Measurements from ENCODE around the gene STK32C.
"Not testable (repeated sequence)": the region's sequence is repeated elsewhere in the genome, so short reads cannot be mapped to it uniquely, and the experiment has no call there.

Gene STK32C

GRCh38 chr10:132322586-132323048, 14.9 kb upstream of the STK32C start:
- TF ChIP-seq POLR2A (IDR thresholded peaks at IDR 0.05; ENCODE audit: low read depth, low read length), result no peak
- TF ChIP-seq PAX5 (IDR thresholded peaks at IDR 0.05; ENCODE audit: insufficient read depth, low read length, severe bottlenecking), result no peak
- no peak for TF ChIP-seq SPI1 (IDR thresholded peaks at IDR 0.05; ENCODE audit: low read depth, low read length)
- TF ChIP-seq TAF1 (IDR thresholded peaks at IDR 0.05; ENCODE audit: low read depth, low read length), result no peak
- TF ChIP-seq POLR2AphosphoS5 (IDR thresholded peaks at IDR 0.05; ENCODE audit: low read depth, low read length), result no peak
- no peak for DNase-seq (ENCODE audit: insufficient read length, low spot score)
- no peak for FAIRE-seq

- no peak for FAIRE-seq
- DNase-seq (ENCODE audit: insufficient read length, low spot score), result no peak
These were observed 14.0 kb upstream of the STK32C start for GRCh38 chr10:132321726-132322125.

GRCh38 chr10:132320654-132321469, 13.1 kb upstream of the STK32C start:
- TF ChIP-seq POU2F2 (IDR thresholded peaks at IDR 0.05; ENCODE audit: low read depth, low read length), result no peak
- TF ChIP-seq SPI1 (IDR thresholded peaks at IDR 0.05; ENCODE audit: low read depth, low read length), result no peak
- no peak for TF ChIP-seq TAF1 (IDR thresholded peaks at IDR 0.05; ENCODE audit: low read depth, low read length)
- TF ChIP-seq PAX5 (IDR thresholded peaks at IDR 0.05; ENCODE audit: insufficient read depth, low read length, severe bottlenecking), result no peak
- TF ChIP-seq POLR2AphosphoS5 (IDR thresholded peaks at IDR 0.05; ENCODE audit: low read depth, low read length), result no peak
- no peak for TF ChIP-seq POLR2A (IDR thresholded peaks at IDR 0.05; ENCODE audit: low read depth, low read length)
- DNase-seq (ENCODE audit: insufficient read length, low spot score), result no peak
- FAIRE-seq, result no peak

More at GRCh38 chr10:132321726-132322125, 14.0 kb upstream of the STK32C start:
- no peak for TF ChIP-seq POU2F2 (IDR thresholded peaks at IDR 0.05; ENCODE audit: low read depth, low read length)

- DNase-seq (ENCODE audit: insufficient read length, low spot score) (peak; percentile 65), FAIRE-seq (peak; percentile 99)
- peak; percentile 72 for TF ChIP-seq POU2F2 (IDR thresholded peaks at IDR 0.05; ENCODE audit: low read depth, low read length)
- TF ChIP-seq PAX5 (IDR thresholded peaks at IDR 0.05; ENCODE audit: insufficient read depth, low read length, severe bottlenecking), result peak; percentile 94
- no peak; the same call in 1 of the 2 replicates for TF ChIP-seq POLR2AphosphoS5 (IDR thresholded peaks at IDR 0.05; ENCODE audit: low read depth, low read length)
- no peak for TF ChIP-seq POLR2A (IDR thresholded peaks at IDR 0.05; ENCODE audit: low read depth, low read length)
- TF ChIP-seq SPI1 (IDR thresholded peaks at IDR 0.05; ENCODE audit: low read depth, low read length), result peak; percentile 86
- TF ChIP-seq TAF1 (IDR thresholded peaks at IDR 0.05; ENCODE audit: low read depth, low read length), result no peak
These were observed 12.3 kb upstream of the STK32C start for GRCh38 chr10:132319853-132320653.

GRCh38 chr10:132317477-132317876, 9.7 kb upstream of the STK32C start:
- not testable (repeated sequence) for FAIRE-seq; DNase-seq (ENCODE audit: insufficient read length, low spot score)

GRCh38 chr10:132316133-132316532, 8.4 kb upstream of the STK32C start:
- no peak for DNase-seq (ENCODE audit: insufficient read length, low spot score)
- FAIRE-seq, result no peak
- TF ChIP-seq POU2F2 (IDR thresholded peaks at IDR 0.05; ENCODE audit: low read depth, low read length) (no peak), SPI1 (IDR thresholded peaks at IDR 0.05; ENCODE audit: low read depth, low read length) (no peak), POLR2AphosphoS5 (IDR thresholded peaks at IDR 0.05; ENCODE audit: low read depth, low read length) (no peak), PAX5 (IDR thresholded peaks at IDR 0.05; ENCODE audit: insufficient read depth, low read length, severe bottlenecking) (no peak), POLR2A (IDR thresholded peaks at IDR 0.05; ENCODE audit: low read depth, low read length) (no peak), TAF1 (IDR thresholded peaks at IDR 0.05; ENCODE audit: low read depth, low read length) (no peak)

- not testable (repeated sequence) for FAIRE-seq; DNase-seq (ENCODE audit: insufficient read length, low spot score)
These were observed 7.1 kb upstream of the STK32C start for GRCh38 chr10:132314881-132315280.

GRCh38 chr10:132314336-132314735, 6.6 kb upstream of the STK32C start:
- no peak for DNase-seq (ENCODE audit: insufficient read length, low spot score)
- no peak for FAIRE-seq
- TF ChIP-seq TAF1 (IDR thresholded peaks at IDR 0.05; ENCODE audit: low read depth, low read length), result no peak
- no peak for TF ChIP-seq PAX5 (IDR thresholded peaks at IDR 0.05; ENCODE audit: insufficient read depth, low read length, severe bottlenecking)
- TF ChIP-seq POLR2A (IDR thresholded peaks at IDR 0.05; ENCODE audit: low read depth, low read length), result no peak
- no peak for TF ChIP-seq SPI1 (IDR thresholded peaks at IDR 0.05; ENCODE audit: low read depth, low read length)
- no peak for TF ChIP-seq POU2F2 (IDR thresholded peaks at IDR 0.05; ENCODE audit: low read depth, low read length)
- TF ChIP-seq POLR2AphosphoS5 (IDR thresholded peaks at IDR 0.05; ENCODE audit: low read depth, low read length), result no peak

GRCh38 chr10:132313865-132314264, 6.1 kb upstream of the STK32C start:
- DNase-seq (ENCODE audit: insufficient read length, low spot score), result no peak
- no peak for TF ChIP-seq POU2F2 (IDR thresholded peaks at IDR 0.05; ENCODE audit: low read depth, low read length)
- TF ChIP-seq PAX5 (IDR thresholded peaks at IDR 0.05; ENCODE audit: insufficient read depth, low read length, severe bottlenecking), result no peak
- TF ChIP-seq POLR2A (IDR thresholded peaks at IDR 0.05; ENCODE audit: low read depth, low read length), result no peak
- no peak for TF ChIP-seq POLR2AphosphoS5 (IDR thresholded peaks at IDR 0.05; ENCODE audit: low read depth, low read length)
- TF ChIP-seq SPI1 (IDR thresholded peaks at IDR 0.05; ENCODE audit: low read depth, low read length), result no peak
- no peak for TF ChIP-seq TAF1 (IDR thresholded peaks at IDR 0.05; ENCODE audit: low read depth, low read length)
- no peak for FAIRE-seq

GRCh38 chr10:132313305-132313704, 5.6 kb upstream of the STK32C start:
- DNase-seq (ENCODE audit: insufficient read length, low spot score) (no peak), FAIRE-seq (no peak)
- TF ChIP-seq SPI1 (IDR thresholded peaks at IDR 0.05; ENCODE audit: low read depth, low read length) (no peak), TAF1 (IDR thresholded peaks at IDR 0.05; ENCODE audit: low read depth, low read length) (no peak), POU2F2 (IDR thresholded peaks at IDR 0.05; ENCODE audit: low read depth, low read length) (no peak), POLR2AphosphoS5 (IDR thresholded peaks at IDR 0.05; ENCODE audit: low read depth, low read length) (no peak)
